GM12892 (cell line): Measurements from ENCODE around the gene GAS7.

Experiments
- POLR2A ChIP-seq: IDR thresholded peaks from 2 replicates; pipeline ENCODE4 v1.6.1; 2011; ENCODE audit warnings: low read depth, low read length, control low read depth
- POLR2AphosphoS5 ChIP-seq: IDR thresholded peaks from 2 replicates; pipeline ENCODE4 v1.6.1; 2011; ENCODE audit warnings: low read depth, low read length, control low read depth

- TF ChIP-seq POLR2AphosphoS5 = no peak
- no peak for TF ChIP-seq POLR2A
These were observed 216.2 kb downstream of the GAS7 start for GRCh38 chr17:9982159-9982558.
